Liver (tissue), 9 donors: Measurements from ENCODE around the gene IL1RAPL1. TPM values are rescaled to one million over a fixed set of nuclear protein-coding genes. Genes with fewer than 3 reads are reported as not detected.

Experiments used
- DNase-seq: peaks from one replicate; pipeline ENCODE4 v3.0.0-alpha.2; 2017; ENCODE audit warnings: low spot score
- H3K27ac ChIP-seq, 2 donors: one replicate each; pipeline ENCODE4 v1.7.0; 2013; ENCODE audit warnings: inconsistent platforms in 2 of 2, low read length in 2 of 2, control low read depth in 1 of 2, low read depth in 1 of 2, mild to moderate bottlenecking in 1 of 2
- H3K27me3 ChIP-seq, 4 donors: one replicate each; pipeline versions ENCODE4 v1.6.1 to v1.7.0; 2013; ENCODE audit warnings: low read length in 3 of 4, inconsistent platforms in 1 of 4, mild to moderate bottlenecking in 1 of 4, moderate library complexity in 1 of 4; ENCODE audit not compliant: control insufficient read depth in 4 of 4, insufficient read depth in 4 of 4
- H3K36me3 ChIP-seq, 4 donors: one replicate each; pipeline versions ENCODE4 v1.6.1 to v1.7.0; 2013; ENCODE audit warnings: low read length in 3 of 4, mild to moderate bottlenecking in 3 of 4, low read depth in 1 of 4, moderate library complexity in 1 of 4; ENCODE audit not compliant: control insufficient read depth in 4 of 4, insufficient read depth in 3 of 4
- H3K4me1 ChIP-seq, 4 donors: one replicate each; pipeline versions ENCODE4 v1.6.1 to v1.7.0; 2013; ENCODE audit warnings: low read length in 3 of 4, mild to moderate bottlenecking in 3 of 4, moderate library complexity in 1 of 4; ENCODE audit not compliant: control insufficient read depth in 4 of 4, insufficient read depth in 4 of 4
- H3K4me3 ChIP-seq, 3 donors: one replicate each; pipeline versions ENCODE4 v1.6.1 to v1.7.0; 2013; ENCODE audit warnings: low read length in 3 of 3, control low read depth in 1 of 3, low read depth in 1 of 3, mild to moderate bottlenecking in 1 of 3
- H3K9ac ChIP-seq, 2 donors: one replicate each; pipeline ENCODE4 v1.7.0; 2013; ENCODE audit warnings: low read length in 2 of 2, mild to moderate bottlenecking in 2 of 2, moderate library complexity in 2 of 2, control low read depth in 1 of 2, low read depth in 1 of 2
- H3K9me3 ChIP-seq, 4 donors: one replicate each; pipeline versions ENCODE4 v1.6.1 to v1.7.0; 2013; ENCODE audit warnings: low read length in 3 of 4; ENCODE audit not compliant: control insufficient read depth in 4 of 4
- CTCF ChIP-seq: fragments of 150-350 bp; IDR thresholded peaks from 2 replicates; pipeline ENCODE4 v1.5.1; 2017; ENCODE audit warnings: improper control_type of control experiment, low read depth, low read length; ENCODE audit not compliant: missing input control
- EGR1 ChIP-seq, 2 donors: IDR thresholded peaks; 2 replicates each; pipeline ENCODE4 v1.6.1; 2016 to 2018; ENCODE audit warnings: antibody characterized with exemption in 2 of 2, low read depth in 2 of 2
- FOXA1 ChIP-seq: IDR thresholded peaks from 2 replicates; pipeline ENCODE4 v1.6.1; 2016; ENCODE audit warnings: antibody characterized with exemption
- FOXA2 ChIP-seq: IDR thresholded peaks from 2 replicates; pipeline ENCODE4 v1.6.1; 2016; ENCODE audit warnings: antibody characterized with exemption
- GABPA ChIP-seq, 2 donors: IDR thresholded peaks in 1 of 2; conservative IDR thresholded peaks in 1 of 2; 2 replicates each; pipeline ENCODE4 v1.6.1; 2016; ENCODE audit warnings: antibody characterized with exemption in 2 of 2, mild to moderate bottlenecking in 1 of 2, moderate library complexity in 1 of 2
- HNF4A ChIP-seq, 2 donors: conservative IDR thresholded peaks; 2 replicates each; pipeline ENCODE4 v1.6.1; 2016; ENCODE audit warnings: antibody characterized with exemption in 2 of 2, mild to moderate bottlenecking in 2 of 2
- HNF4G ChIP-seq: IDR thresholded peaks from 2 replicates; pipeline ENCODE4 v1.6.1; 2016; ENCODE audit warnings: antibody characterized with exemption
- JUND ChIP-seq, 2 donors: IDR thresholded peaks; 2 replicates each; pipeline ENCODE4 v1.6.1; 2016; ENCODE audit warnings: antibody characterized with exemption in 2 of 2
- NR2F2 ChIP-seq: IDR thresholded peaks from 2 replicates; pipeline ENCODE4 v1.6.1; 2016; ENCODE audit warnings: antibody characterized with exemption
- RAD21 ChIP-seq, 2 donors: IDR thresholded peaks; 2 replicates each; pipeline ENCODE4 v1.6.1; 2016; ENCODE audit warnings: antibody characterized with exemption in 2 of 2, mild to moderate bottlenecking in 2 of 2
- REST ChIP-seq: IDR thresholded peaks from 2 replicates; pipeline ENCODE4 v1.6.1; 2016; ENCODE audit warnings: antibody characterized with exemption, mild to moderate bottlenecking
- RXRA ChIP-seq, 2 donors: IDR thresholded peaks; 2 replicates each; pipeline ENCODE4 v1.6.1; 2017 to 2018; ENCODE audit warnings: antibody characterized with exemption in 2 of 2, mild to moderate bottlenecking in 1 of 2
- SP1 ChIP-seq: IDR thresholded peaks from 2 replicates; pipeline ENCODE4 v1.6.1; 2018; ENCODE audit warnings: antibody characterized with exemption, mild to moderate bottlenecking
- TAF1 ChIP-seq: conservative IDR thresholded peaks from 2 replicates; pipeline ENCODE4 v1.6.1; 2016; ENCODE audit warnings: antibody characterized with exemption, mild to moderate bottlenecking
- YY1 ChIP-seq: IDR thresholded peaks from 2 replicates; pipeline ENCODE4 v1.6.1; 2016; ENCODE audit warnings: antibody characterized with exemption, mild to moderate bottlenecking
- WGBS: extraction: QIAGEN DNeasy Blood & Tissue Kit; methylation state at CpG from one replicate; pipeline ENCODE4 v1.1.7; 2013; 5-methylcytosine and 5-hydroxymethylcytosine counted together
- polyA plus RNA-seq, 2 donors: library from polyadenylated mRNA; stranded (reverse) in 1 of 2; unstranded in 1 of 2; fragments of 200-250 nt in 1 of 2; fragments of >200 nt in 1 of 2; fragmentation: Nextera tagmentation in 1 of 2; extraction: Ambion mirVana in 1 of 2; gene quantifications; one replicate each; pipeline versions ENCODE4 v1.2.1 to v1.2.3, GENCODE V29; 2013 to 2015
- total RNA-seq, 2 donors: library from RNA; depleted of rRNA; stranded (reverse); fragments of >200 nt; gene quantifications; one replicate each; pipeline ENCODE4 v1.2.3, GENCODE V29; 2014
- TF ChIP-seq, protein P1 (sequence below): IDR thresholded peaks from 2 replicates; pipeline ENCODE4 v1.6.1; 2016; ENCODE audit warnings: antibody characterized with exemption
- TF ChIP-seq, protein P2 (sequence below): IDR thresholded peaks from 2 replicates; pipeline ENCODE4 v1.6.1; 2016; ENCODE audit warnings: antibody characterized with exemption
- TF ChIP-seq, protein P3 (sequence below): IDR thresholded peaks from 2 replicates; pipeline ENCODE4 v1.6.1; 2016; ENCODE audit warnings: antibody characterized with exemption
- donor health status: healthy.
- donor health status: healthy.
- donor health status: healthy.
- donor health status: healthy.
- donor health status: healthy.

IL1RAPL1 gene
- total and polyA plus RNA-seq, 4 donors, result 0.08 to 0.33 TPM; not detected in 2

DNA sequence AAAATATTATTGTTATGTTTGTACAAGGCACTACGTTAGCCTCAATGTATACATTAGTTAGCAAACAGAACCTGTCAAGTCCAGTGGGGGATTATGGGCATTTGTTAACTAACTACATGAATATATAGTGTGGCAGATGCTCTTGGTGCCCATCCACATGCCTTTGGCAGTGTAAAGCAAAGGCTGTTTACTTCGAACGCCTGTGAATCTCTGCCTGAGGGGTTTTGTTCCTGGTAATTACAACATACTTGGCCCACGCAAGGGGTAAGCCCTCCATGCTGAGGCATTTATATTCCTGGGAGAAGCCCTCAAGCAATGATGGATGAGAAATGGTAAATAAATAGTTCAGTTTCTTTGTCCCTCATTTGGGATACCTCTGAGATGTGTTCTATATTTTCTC is 119.7 kb downstream of the IL1RAPL1 start:
- H3K27ac ChIP-seq, result no peak overlapping the region
- no peaks in the 10 kb centered on the region for H3K4me1 ChIP-seq
- TF ChIP-seq, protein P1, sequence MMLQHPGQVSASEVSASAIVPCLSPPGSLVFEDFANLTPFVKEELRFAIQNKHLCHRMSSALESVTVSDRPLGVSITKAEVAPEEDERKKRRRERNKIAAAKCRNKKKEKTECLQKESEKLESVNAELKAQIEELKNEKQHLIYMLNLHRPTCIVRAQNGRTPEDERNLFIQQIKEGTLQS, result no peak
- no peak for TF ChIP-seq SP1
- TF ChIP-seq REST, result no peak
- no peak for TF ChIP-seq FOXA1
- TF ChIP-seq, protein P2, sequence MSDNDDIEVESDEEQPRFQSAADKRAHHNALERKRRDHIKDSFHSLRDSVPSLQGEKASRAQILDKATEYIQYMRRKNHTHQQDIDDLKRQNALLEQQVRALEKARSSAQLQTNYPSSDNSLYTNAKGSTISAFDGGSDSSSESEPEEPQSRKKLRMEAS, result no peak
- TF ChIP-seq HNF4G, result no peak
- no peak for TF ChIP-seq YY1
- TF ChIP-seq CTCF, result no peak
- TF ChIP-seq, protein P3, sequence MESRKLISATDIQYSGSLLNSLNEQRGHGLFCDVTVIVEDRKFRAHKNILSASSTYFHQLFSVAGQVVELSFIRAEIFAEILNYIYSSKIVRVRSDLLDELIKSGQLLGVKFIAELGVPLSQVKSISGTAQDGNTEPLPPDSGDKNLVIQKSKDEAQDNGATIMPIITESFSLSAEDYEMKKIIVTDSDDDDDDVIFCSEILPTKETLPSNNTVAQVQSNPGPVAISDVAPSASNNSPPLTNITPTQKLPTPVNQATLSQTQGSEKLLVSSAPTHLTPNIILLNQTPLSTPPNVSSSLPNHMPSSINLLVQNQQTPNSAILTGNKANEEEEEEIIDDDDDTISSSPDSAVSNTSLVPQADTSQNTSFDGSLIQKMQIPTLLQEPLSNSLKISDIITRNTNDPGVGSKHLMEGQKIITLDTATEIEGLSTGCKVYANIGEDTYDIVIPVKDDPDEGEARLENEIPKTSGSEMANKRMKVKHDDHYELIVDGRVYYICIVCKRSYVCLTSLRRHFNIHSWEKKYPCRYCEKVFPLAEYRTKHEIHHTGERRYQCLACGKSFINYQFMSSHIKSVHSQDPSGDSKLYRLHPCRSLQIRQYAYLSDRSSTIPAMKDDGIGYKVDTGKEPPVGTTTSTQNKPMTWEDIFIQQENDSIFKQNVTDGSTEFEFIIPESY, result no peak
- no peak for TF ChIP-seq RAD21 (IDR thresholded peaks at IDR 0.05)
- no peak for TF ChIP-seq FOXA2
- TF ChIP-seq NR2F2, result no peak
- TF ChIP-seq GABPA (IDR thresholded peaks at IDR 0.05 in 1 of 2, conservative IDR thresholded peaks at IDR 0.05 in 1 of 2), result no peak
- no peak for TF ChIP-seq EGR1 (IDR thresholded peaks at IDR 0.05; ENCODE audit: low read depth in 2 of 2)
- no peak for TF ChIP-seq HNF4A (conservative IDR thresholded peaks at IDR 0.05)
- TF ChIP-seq JUND (IDR thresholded peaks at IDR 0.05), result no peak
- TF ChIP-seq RXRA (IDR thresholded peaks at IDR 0.05), result no peak
- no peak for TF ChIP-seq TAF1
- H3K36me3 ChIP-seq, result no peaks in the 10 kb centered on the region
- DNase-seq, result no peak
- no peak overlapping the region for H3K4me3 ChIP-seq
- no peak overlapping the region for H3K9ac ChIP-seq
- peaks cover 0 to 5% (median 0%) of the 10 kb centered on the region in 4 donors for H3K9me3 ChIP-seq
- WGBS, result 69% methylated on average over 4 of the region's 4 CpGs
- no peaks in the 10 kb centered on the region for H3K27me3 ChIP-seq
